Right renal cortex interstitium (tissue), 3 donors: ENCODE results near the gene LGALS4. TPM values are rescaled to one million over a fixed set of nuclear protein-coding genes. Genes with fewer than 3 reads are reported as not detected.
"Not testable (repeated sequence)": the region's sequence is repeated elsewhere in the genome, so short reads cannot be mapped to it uniquely, and the experiment has no call there.

Experiments used
- DNase-seq, 3 donors: peaks; one replicate each; pipeline ENCODE4 v3.0.0-alpha.2; 2013; ENCODE audit warnings: low read depth in 3 of 3, low spot score in 2 of 3
- polyA plus RNA-seq, 3 donors: library from polyadenylated mRNA; unstranded; fragments of 120-200 nt; gene quantifications; one replicate each; pipeline ENCODE4 v1.2.1, GENCODE V29; 2013; ENCODE audit not compliant: insufficient read length in 3 of 3

The LGALS4 gene
- polyA plus RNA-seq, 3 donors = 0.72 to 1.6 (median 1.1) TPM

DNA sequence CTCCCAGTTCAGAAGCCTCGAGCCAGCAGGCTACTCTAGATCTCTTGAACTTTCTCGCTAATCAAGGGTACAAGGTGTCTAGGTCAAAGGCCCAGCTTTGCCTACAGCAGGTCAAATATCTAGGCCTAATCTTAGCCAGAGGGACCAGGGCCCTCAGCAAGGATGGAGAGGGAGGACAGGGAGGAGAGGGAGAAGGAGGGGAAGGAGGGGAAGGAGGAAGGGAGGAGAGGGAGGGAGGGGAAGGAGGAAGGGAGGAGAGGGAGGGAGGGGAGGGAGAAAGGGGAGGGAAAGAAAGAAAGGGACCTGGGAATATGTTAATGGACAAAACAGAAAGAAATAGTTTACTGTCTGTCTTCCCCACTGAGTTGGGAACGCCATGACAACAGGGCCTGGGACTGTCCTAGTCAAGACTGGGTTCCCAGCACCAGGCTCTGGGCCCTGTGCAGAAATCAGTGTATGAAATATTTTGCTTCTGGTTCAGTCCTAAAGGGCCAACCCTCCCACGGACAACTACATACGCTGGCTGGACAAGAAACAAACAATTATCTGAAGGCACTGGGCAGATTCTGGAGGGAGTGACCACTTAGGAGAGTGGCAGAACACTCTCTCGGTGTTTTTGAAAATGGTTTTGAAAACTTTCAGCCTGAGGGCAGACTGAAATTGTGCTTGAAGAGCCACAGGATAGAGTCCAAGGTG, 14.3 kb upstream of the LGALS4 start:
- no peak for DNase-seq

DNA sequence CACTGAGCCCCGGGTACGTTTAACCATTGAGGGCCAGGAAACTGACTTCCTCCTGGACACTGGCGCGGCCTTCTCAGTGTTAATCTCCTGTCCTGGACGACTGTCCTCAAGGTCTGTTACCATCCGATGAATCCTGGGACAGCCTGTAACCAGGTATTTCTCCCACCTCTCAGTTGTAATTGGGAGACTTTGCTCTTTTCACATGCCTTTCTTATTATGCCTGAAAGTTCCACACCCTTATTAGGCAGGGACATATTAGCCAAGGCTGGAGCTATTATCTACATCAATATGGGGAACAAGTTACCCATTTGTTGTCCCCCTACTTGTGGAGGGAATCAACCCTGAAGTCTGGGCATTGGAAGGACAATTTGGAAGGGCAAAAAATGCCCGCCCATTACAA, 13.2 kb upstream of the LGALS4 start:
- DNase-seq = not testable (repeated sequence)

DNA sequence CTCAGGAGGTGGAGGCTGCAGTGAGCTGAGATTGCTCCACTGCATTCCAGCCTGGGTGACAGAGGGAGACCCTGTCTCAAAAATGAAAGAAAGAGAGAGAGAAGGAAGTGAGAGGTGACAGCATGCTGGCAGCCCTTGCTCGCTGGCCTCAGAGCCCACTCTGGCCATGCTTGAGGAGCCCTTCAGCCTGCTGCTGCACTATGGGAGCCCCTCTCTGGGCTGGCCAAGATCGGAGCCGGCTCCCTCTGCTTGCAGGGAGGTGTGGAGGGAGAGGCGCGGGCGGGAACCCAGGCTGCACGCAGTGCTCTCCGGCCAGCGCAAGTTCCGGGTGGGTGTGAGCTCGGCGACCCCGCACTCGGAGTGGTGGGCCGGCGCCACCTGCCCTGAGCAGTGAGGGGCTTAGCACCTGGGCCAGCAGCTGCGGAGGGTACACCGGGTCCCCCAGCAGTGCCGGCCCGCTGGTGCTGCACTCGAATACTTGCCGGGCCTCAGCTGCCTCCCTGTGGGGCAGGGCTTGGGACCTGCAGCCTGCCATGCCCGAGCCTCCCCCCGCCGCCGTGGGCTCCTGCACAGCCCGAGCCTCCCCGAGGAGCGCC, 8.6 kb upstream of the LGALS4 start:
- not testable (repeated sequence) for DNase-seq

DNA sequence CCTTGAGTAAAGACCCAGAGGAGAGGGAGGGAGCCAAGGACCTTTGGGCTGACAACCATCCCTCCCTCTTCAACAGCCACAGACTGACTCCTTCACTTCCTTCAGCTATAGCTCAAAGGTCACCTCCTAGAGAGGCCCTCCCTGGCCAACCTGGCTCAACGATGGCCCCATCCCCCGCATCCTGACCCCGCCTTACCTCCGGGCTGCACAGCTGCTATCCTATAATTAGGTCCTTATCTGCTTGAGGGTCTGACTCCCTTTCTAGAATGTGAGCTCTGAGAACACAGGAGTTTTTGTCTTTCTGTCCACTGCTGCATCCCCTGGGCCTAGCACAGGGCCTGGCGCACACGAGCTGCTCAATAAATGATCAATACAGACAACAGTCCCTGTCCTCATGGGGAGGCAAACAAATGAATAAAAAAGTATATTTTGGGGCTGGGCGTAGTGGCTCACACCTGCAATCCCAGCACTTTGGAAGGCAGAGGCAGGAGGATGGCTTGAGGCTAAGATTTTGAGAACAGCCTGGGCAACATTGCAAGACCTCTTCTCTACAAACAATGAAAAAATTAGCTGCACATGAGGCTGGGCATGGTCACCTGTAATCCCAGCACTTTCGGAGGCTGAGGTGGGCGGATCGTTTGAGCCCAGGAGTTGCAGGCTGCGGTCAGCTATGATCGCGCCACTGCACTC, 6.6 kb upstream of the LGALS4 start:
- no peak for DNase-seq

DNA sequence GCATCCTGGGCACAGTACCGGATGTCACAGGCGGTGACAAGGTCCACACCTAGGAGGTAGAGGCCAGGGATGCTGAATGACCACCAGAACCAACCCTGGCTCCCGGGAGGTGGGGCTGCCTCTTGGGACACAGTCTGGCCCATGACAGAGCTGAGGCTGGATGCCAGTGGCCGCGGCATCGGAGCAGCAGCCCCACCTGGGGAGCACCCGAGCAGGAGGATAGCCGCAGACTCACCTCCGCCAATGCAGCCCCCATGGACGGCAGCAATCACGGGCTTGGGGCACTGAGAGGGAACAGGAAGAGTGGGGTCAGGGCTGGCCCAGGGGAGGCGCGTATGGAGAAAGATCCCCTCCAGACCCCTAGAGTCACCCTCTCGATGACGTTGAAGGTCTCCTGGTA, 4.3 kb upstream of the LGALS4 start:
- DNase-seq = no peak

GRCh38 chr19:38816131-38816750, 3.5 kb upstream of the LGALS4 start:
- DNase-seq = no peak

- no peak for DNase-seq
These were observed 2.6 kb upstream of the LGALS4 start for GRCh38 chr19:38815059-38816001.

DNA sequence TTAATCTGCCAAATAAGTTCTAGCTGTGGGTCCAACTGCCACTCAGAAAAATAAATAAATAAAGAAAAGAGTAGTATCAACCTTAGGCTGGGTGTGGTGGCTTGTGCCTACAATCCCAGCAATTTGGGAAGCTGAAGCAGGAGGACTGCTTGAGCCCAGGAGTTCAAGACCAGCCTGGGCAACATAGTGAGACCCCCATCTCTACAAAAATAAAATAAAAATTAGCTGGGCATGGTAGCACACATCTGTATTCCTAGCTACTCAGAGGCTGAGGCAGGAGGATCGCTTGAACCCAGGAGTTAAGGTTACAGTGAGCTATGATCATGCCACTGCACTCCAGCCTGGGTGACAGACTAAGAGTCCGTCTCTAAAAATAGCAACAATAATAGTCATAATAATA, 1.2 kb upstream of the LGALS4 start:
- DNase-seq = not testable (repeated sequence)

DNA sequence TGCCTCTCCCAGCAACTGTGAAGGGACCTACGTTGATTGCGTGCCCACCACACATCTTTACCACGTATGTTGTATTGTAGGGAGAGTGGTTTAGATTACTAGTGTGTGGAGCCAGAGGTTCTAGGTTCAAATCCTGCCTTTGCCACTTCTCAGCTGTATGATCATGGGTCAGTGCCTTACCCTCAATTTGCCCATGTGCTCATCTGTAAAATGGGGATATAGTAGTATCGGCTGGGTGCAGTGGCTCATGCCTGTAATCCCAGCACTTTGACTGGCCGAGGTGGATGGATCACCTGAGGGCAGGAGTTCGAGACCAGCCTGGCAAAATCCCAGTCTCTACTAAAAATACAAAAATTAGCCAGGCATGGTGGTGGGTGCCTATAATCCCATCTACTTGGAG, 578 bp upstream of the LGALS4 start:
- no peak for DNase-seq

- DNase-seq = no peak
These were observed 520 bp downstream of the LGALS4 start for GRCh38 chr19:38812009-38812840.

DNA sequence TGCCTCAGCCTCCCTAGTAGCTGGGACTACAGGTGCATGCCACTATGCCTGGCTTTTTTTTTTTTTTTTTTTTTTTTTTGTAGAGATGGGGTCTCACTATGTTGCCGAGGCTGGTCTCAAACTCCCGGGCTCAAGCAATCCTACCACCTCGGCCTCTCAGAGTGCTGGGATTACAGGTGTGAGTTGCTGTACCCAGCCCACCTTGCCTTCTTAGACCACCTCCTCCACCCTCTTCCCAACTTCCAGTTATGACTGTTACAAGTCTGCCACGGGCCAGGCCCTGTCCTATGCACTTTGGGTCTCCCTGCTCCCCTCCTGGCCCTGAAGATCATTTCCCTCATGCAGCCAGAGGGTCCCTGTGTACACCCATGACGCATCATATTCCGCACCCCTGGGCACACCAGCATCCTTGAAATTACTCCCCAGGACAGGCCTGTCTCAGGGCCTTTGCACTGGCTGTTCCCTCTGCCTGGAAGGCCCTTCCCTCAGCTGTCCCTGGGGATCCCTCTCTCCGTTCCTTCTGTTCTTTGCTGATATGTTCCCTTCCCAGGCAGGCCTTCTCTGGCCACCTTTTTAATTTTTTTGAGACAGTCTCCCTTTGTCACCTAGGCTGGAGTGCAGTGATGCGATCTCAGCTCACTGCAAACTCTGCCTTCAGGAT, 3.0 kb downstream of the LGALS4 start:
- no peak for DNase-seq

GRCh38 chr19:38808741-38809140, 4.0 kb downstream of the LGALS4 start:
- DNase-seq = no peak

GRCh38 chr19:38807374-38808098, 5.2 kb downstream of the LGALS4 start:
- DNase-seq = not testable (repeated sequence)

- no peak for DNase-seq
These were observed 6.4 kb downstream of the LGALS4 start for GRCh38 chr19:38806371-38806770.

GRCh38 chr19:38805180-38805579, 7.6 kb downstream of the LGALS4 start:
- DNase-seq = no peak

DNA sequence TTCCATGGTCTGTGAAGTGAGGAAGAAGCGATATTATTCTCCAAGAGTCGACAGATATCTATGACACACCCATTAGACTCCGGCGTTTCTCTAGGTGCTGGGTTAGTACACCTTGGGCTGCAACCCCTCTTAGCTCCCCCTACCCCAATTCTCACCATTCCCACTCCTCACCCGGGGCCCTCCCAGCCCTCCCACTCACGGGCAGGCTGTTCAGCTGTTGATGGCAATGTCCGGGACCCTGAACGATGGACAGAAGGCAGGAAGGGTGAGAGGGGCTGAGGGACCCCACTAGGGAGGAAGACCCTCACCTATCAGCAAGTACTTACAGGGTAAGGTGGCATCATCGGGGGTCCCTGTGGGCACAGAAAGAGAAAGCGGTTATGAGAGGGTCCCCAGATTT, 9.2 kb downstream of the LGALS4 start:
- no peak for DNase-seq

- DNase-seq = no peak
These were observed 11.2 kb downstream of the LGALS4 start for GRCh38 chr19:38801359-38802095.
